GM18909 (cell line): Measurements from ENCODE around the gene SERHL2.

Experiments used
- ATAC-seq: cut with Tn5 transposase; IDR thresholded peaks from one replicate; pipeline ENCODE4 v1.9.1; 2021; ENCODE audit warnings: mild to moderate bottlenecking; ENCODE audit not compliant: unreplicated experiment, poor library complexity

The SERHL2 gene

GRCh38 chr22:42623301-42623751 is 69.6 kb downstream of the SERHL2 start:
- no peak for ATAC-seq
